ENCODE data around the gene PPFIBP2. TPM values are rescaled to one million over a fixed set of nuclear protein-coding genes. Genes with fewer than 3 reads are reported as not detected.
"Not testable (repeated sequence)": the region's sequence is repeated elsewhere in the genome, so short reads cannot be mapped to it uniquely, and the experiment has no call there.

PPFIBP2 gene
- total RNA-seq, 2 donors from 2014 or later = 16.3 to 25.5 TPM

- DNase-seq (no peak), ATAC-seq (no peak)
- intact Hi-C loops (cut with DNase I) = no loop called here
Measured at GRCh38 chr11:7494086-7494745, 19.6 kb upstream of the PPFIBP2 start.

GRCh38 chr11:7495882-7496551 lies 17.8 kb upstream of the PPFIBP2 start:
- DNase-seq (no peak), ATAC-seq (peak in 1 of 2 donors; percentile 72)
- intact Hi-C loops (cut with DNase I) = no loop called here

GRCh38 chr11:7498193-7498592 lies 15.6 kb upstream of the PPFIBP2 start:
- ATAC-seq (no peak), DNase-seq (no peak)
- intact Hi-C loops (cut with DNase I) = no loop called here

- intact Hi-C loops (cut with DNase I) = no loop called here
- no peak for ATAC-seq
Measured at GRCh38 chr11:7499081-7499480, 14.7 kb upstream of the PPFIBP2 start.

GRCh38 chr11:7500251-7500650 lies 13.5 kb upstream of the PPFIBP2 start:
- DNase-seq (no peak), ATAC-seq (no peak)
- intact Hi-C loops (cut with DNase I) = no loop called here

More at GRCh38 chr11:7499081-7499480, 14.7 kb upstream of the PPFIBP2 start:
- DNase-seq = no peak

GRCh38 chr11:7501251-7501650 lies 12.5 kb upstream of the PPFIBP2 start:
- DNase-seq = no peak
- intact Hi-C loops (cut with DNase I) = no loop called here
- no peak for ATAC-seq

GRCh38 chr11:7501894-7502293 lies 11.9 kb upstream of the PPFIBP2 start:
- ATAC-seq = no peak
- intact Hi-C loops (cut with DNase I) = no loop called here
- DNase-seq = no peak

- ATAC-seq (no peak), DNase-seq (no peak)
- intact Hi-C loops (cut with DNase I) = no loop called here
Measured at GRCh38 chr11:7506243-7506642, 7.6 kb upstream of the PPFIBP2 start.

- no peak for DNase-seq
- intact Hi-C loops (cut with DNase I) = no loop called here
- ATAC-seq = no peak
Measured at GRCh38 chr11:7508087-7508486, 5.7 kb upstream of the PPFIBP2 start.

GRCh38 chr11:7509966-7510365 lies 3.8 kb upstream of the PPFIBP2 start:
- intact Hi-C loops (cut with DNase I) = loop anchor here in 1 of 2 donors (5.0 kb wide), 2 partner anchors 47 to 67 kb away; no protein-coding TSS in a partner anchor
- no peak for ATAC-seq
- no peak for DNase-seq

- intact Hi-C loops (cut with DNase I) = loop anchor here in 1 of 2 donors (5.0 kb wide), 2 partner anchors 46 to 66 kb away; no protein-coding TSS in a partner anchor
- peak in 1 of 2 donors; percentile 12 for ATAC-seq
- peak; percentile 40 for DNase-seq
Measured at GRCh38 chr11:7511401-7511800, 2.4 kb upstream of the PPFIBP2 start.

- ATAC-seq (peak; percentile 63 to 70), DNase-seq (peak; percentile 85)
Measured at GRCh38 chr11:7512525-7513233, 1.1 kb upstream of the PPFIBP2 start.

GRCh38 chr11:7514099-7514591 lies 346 bp downstream of the PPFIBP2 start:
- DNase-seq (no peak), ATAC-seq (peak; percentile 7 to 42)
- intact Hi-C loops (cut with DNase I) = loop anchor here in 1 of 2 donors (5.0 kb wide), 2 partner anchors 43 to 63 kb away; no protein-coding TSS in a partner anchor

More at GRCh38 chr11:7512525-7513233, 1.1 kb upstream of the PPFIBP2 start:
- intact Hi-C loops (cut with DNase I) = loop anchor here in 1 of 2 donors (5.0 kb wide), 2 partner anchors 45 to 65 kb away; no protein-coding TSS in a partner anchor

- no peak for DNase-seq
- no peak for ATAC-seq
- intact Hi-C loops (cut with DNase I) = no loop called here
Measured at GRCh38 chr11:7515447-7515886, 1.7 kb downstream of the PPFIBP2 start.

GRCh38 chr11:7516475-7516874 lies 2.7 kb downstream of the PPFIBP2 start:
- no peak for ATAC-seq
- intact Hi-C loops (cut with DNase I) = no loop called here
- no peak for DNase-seq

- intact Hi-C loops (cut with DNase I); ATAC-seq; DNase-seq: not testable (repeated sequence)
Measured at GRCh38 chr11:7517743-7518142, 3.9 kb downstream of the PPFIBP2 start.

GRCh38 chr11:7518811-7519562 lies 5.2 kb downstream of the PPFIBP2 start:
- intact Hi-C loops (cut with DNase I) = no loop called here
- DNase-seq (no peak), ATAC-seq (no peak)

- ATAC-seq = no peak
- intact Hi-C loops (cut with DNase I) = no loop called here
- no peak for DNase-seq
Measured at GRCh38 chr11:7520011-7520942, 6.5 kb downstream of the PPFIBP2 start.
